Naive B cell (primary cell): ENCODE measurements around the gene FOXO1. TPM values are rescaled to one million over a fixed set of nuclear protein-coding genes. Genes with fewer than 3 reads are reported as not detected.
A peak's percentile ranks its signal among the peaks of the same experiment; 100 is the strongest.

Experiments used
- ATAC-seq, 2 donors: fragments of 150-1000 bp; cut with Tn5 transposase; 2 replicates each; pipeline ENCODE4 v1.10.0; 2021; ENCODE audit warnings: low read depth in 2 of 2, mild to moderate bottlenecking in 2 of 2, moderate library complexity in 2 of 2
- DNase-seq: peaks from one replicate; pipeline ENCODE4 v3.0.0; 2022
- H3K27ac Mint-ChIP-seq, 6 donors: one replicate each; pipeline ENCODE4 v1.8.0; 2020 to 2022; ENCODE audit warnings: mild to moderate bottlenecking in 6 of 6, mixed read lengths in 6 of 6, moderate library complexity in 5 of 6, inconsistent platforms in 2 of 6
- H3K27me3 Mint-ChIP-seq, 3 donors: one replicate each; pipeline ENCODE4 v1.8.0; 2021 to 2022; ENCODE audit warnings: mixed read lengths in 3 of 3, mild to moderate bottlenecking in 1 of 3
- H3K36me3 Mint-ChIP-seq, 2 donors: one replicate each; pipeline ENCODE4 v1.8.0; 2020 to 2022; ENCODE audit warnings: mixed read lengths in 2 of 2, inconsistent platforms in 1 of 2, mild to moderate bottlenecking in 1 of 2
- H3K4me1 Mint-ChIP-seq, 3 donors: one replicate each; pipeline ENCODE4 v1.8.0; 2020 to 2022; ENCODE audit warnings: mixed read lengths in 3 of 3, inconsistent platforms in 1 of 3, mild to moderate bottlenecking in 1 of 3, moderate library complexity in 1 of 3
- H3K4me3 Mint-ChIP-seq, 8 donors: one replicate each; pipeline ENCODE4 v1.8.0; 2020 to 2022; ENCODE audit warnings: mild to moderate bottlenecking in 8 of 8, mixed read lengths in 8 of 8, moderate library complexity in 8 of 8, inconsistent platforms in 2 of 8
- H3K9me3 Mint-ChIP-seq, 7 donors: one replicate each; pipeline ENCODE4 v1.8.0; 2020 to 2022; ENCODE audit warnings: mixed read lengths in 7 of 7, mild to moderate bottlenecking in 5 of 7, inconsistent platforms in 2 of 7, moderate library complexity in 1 of 7
- polyA plus RNA-seq, 6 donors: library from polyadenylated mRNA; unstranded; fragments of 300-500 nt; fragmentation: Illumina TruSeq; gene quantifications; one replicate each; pipeline ENCODE4 v1.2.3, GENCODE V29; 2021; ENCODE audit warnings: low read depth in 6 of 6

The FOXO1 gene
- polyA plus RNA-seq, 6 donors from 2014 or later, result 70.3 to 174 (median 117) TPM

GRCh38 chr13:40605573-40605972 is 60.9 kb downstream of the FOXO1 start:
- no peak for DNase-seq
- no peaks in the 10 kb centered on the region for H3K27me3 Mint-ChIP-seq
- H3K9me3 Mint-ChIP-seq, result no peaks in the 10 kb centered on the region
- peaks cover 61 to 90% (median 65%) of the 10 kb centered on the region in 3 donors for H3K4me1 Mint-ChIP-seq
- H3K27ac Mint-ChIP-seq, result peak overlapping the region; percentile 1 to 93 (median 68)
- peak overlapping the region in 4 of 8 donors; percentile 2 to 68 (median 44) for H3K4me3 Mint-ChIP-seq
- ATAC-seq, result no peak
- peaks cover 0 to 17% of the 10 kb centered on the region in 2 donors for H3K36me3 Mint-ChIP-seq

DNA sequence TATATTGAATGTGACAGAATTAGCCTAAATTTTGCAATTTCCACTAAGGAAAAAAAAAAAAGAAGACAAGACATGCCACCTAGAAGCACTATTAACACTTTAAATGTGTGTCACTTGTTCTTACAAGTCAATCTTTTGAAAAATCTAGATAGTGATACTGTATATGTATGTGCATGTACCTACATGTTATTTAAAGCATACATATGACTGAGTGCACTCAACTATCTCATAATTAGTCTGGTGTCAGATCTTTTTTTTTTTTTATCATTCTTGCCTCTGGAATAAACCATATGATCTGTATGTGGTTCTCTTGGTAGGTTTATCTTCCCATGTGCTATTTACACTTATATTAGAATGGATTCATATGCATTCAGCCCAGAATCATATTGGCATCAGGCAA is 62.3 kb downstream of the FOXO1 start:
- Mint-ChIP-seq H3K4me1 (peaks cover 70 to 92% (median 78%) of the 10 kb centered on the region in 3 donors), H3K9me3 (no peaks in the 10 kb centered on the region), H3K36me3 (peaks cover 0 to 21% of the 10 kb centered on the region in 2 donors), H3K27me3 (no peaks in the 10 kb centered on the region), H3K27ac (peak overlapping the region in 5 of 6 donors; percentile 29 to 75 (median 48)), H3K4me3 (peak overlapping the region in 5 of 8 donors; percentile 7 to 45 (median 27))
- ATAC-seq (no peak), DNase-seq (no peak)

- H3K27ac Mint-ChIP-seq, result peak overlapping the region in 5 of 6 donors; percentile 84 to 95 (median 91)
- H3K27me3 Mint-ChIP-seq, result no peaks in the 10 kb centered on the region
- peaks cover 75 to 93% (median 81%) of the 10 kb centered on the region in 3 donors for H3K4me1 Mint-ChIP-seq
- no peak for ATAC-seq
- H3K4me3 Mint-ChIP-seq, result peak overlapping the region in 7 of 8 donors; percentile 4 to 82 (median 75)
- peaks cover 0 to 8% of the 10 kb centered on the region in 2 donors for H3K36me3 Mint-ChIP-seq
- no peak for DNase-seq
- H3K9me3 Mint-ChIP-seq, result no peaks in the 10 kb centered on the region
Observed at GRCh38 chr13:40600149-40600751, 66.2 kb downstream of the FOXO1 start.

DNA sequence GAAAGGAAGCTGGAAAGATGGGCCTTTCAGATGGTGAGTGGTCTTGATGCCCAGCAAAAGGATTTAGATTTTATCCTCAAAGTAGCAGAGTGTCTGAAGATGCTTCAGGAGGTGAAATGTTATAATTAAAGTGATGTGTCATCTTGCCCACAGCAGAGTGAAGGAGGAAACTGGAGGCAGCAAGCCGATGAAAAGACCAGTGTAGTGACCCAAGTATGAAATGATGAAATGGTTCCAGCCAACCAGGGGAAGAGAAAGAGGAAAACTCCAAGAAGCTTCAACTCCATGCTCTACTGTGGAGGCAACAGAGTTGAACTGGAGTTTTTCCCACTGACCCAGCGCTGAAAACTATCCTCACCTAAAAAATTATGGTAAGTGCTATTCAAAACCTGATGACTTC is 66.7 kb downstream of the FOXO1 start:
- ATAC-seq, result no peak

DNA sequence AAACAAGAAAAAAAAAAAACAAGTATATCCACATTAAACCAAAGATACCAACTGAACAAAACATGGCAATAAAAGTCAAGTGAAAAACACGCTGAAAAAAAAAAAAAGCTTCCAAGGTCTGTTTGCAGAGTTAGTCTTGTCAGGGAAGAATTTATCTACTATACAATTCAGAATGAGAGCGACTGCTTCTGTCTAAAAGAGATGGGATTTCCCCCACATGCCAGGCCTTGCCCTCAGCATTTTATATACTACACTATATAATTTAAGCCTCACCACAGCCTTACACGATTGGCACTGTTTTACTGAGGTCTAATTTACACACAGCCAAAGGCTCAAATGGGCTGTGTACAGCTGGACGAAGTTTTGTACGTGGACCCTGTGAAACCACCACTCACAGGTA is 67.3 kb downstream of the FOXO1 start:
- ATAC-seq (peak; percentile 32 to 36), DNase-seq (no peak)
- Mint-ChIP-seq H3K4me1 (peaks cover 77 to 95% (median 86%) of the 10 kb centered on the region in 3 donors), H3K4me3 (peak overlapping the region in 7 of 8 donors; percentile 18 to 82 (median 75)), H3K36me3 (peaks cover 0 to 8% of the 10 kb centered on the region in 2 donors), H3K27me3 (no peaks in the 10 kb centered on the region), H3K9me3 (no peaks in the 10 kb centered on the region), H3K27ac (peak overlapping the region in 5 of 6 donors; percentile 84 to 95 (median 92))

More for the DNA sequence above, 66.7 kb downstream of the FOXO1 start:
- Mint-ChIP-seq H3K27ac (peak overlapping the region; percentile 86 to 95 (median 92)), H3K36me3 (peaks cover 0 to 8% of the 10 kb centered on the region in 2 donors), H3K4me1 (peaks cover 77 to 95% (median 84%) of the 10 kb centered on the region in 3 donors), H3K9me3 (no peaks in the 10 kb centered on the region), H3K4me3 (peak overlapping the region; percentile 4 to 82 (median 66)), H3K27me3 (no peaks in the 10 kb centered on the region)
- no peak for DNase-seq

DNA sequence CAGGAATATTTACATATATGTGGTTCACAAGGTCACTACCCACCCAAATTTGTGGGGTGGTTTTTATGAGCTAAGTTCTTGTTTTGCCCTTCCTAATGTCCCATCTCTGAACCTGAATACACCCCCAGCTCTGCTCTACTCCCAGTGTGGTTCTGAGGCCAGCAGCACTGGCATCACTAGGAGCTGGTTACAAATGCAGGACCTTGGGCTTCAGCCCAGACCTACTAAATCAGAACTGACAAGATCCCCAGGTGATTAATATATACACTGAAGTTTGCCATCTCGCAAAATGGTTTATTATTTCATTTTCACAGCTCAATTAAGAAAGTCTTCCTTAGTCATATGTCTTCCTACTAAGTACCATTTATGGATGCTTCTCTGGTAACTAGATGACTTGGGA is 67.9 kb downstream of the FOXO1 start:
- H3K27me3 Mint-ChIP-seq, result no peaks in the 10 kb centered on the region
- DNase-seq (no peak), ATAC-seq (no peak)
- peaks cover 77 to 96% (median 86%) of the 10 kb centered on the region in 3 donors for H3K4me1 Mint-ChIP-seq
- no peaks in the 10 kb centered on the region for H3K9me3 Mint-ChIP-seq
- peak overlapping the region; percentile 84 to 95 (median 92) for H3K27ac Mint-ChIP-seq
- peak overlapping the region; percentile 16 to 85 (median 64) for H3K4me3 Mint-ChIP-seq
- peaks cover 0 to 8% of the 10 kb centered on the region in 2 donors for H3K36me3 Mint-ChIP-seq

GRCh38 chr13:40597735-40598365 is 68.6 kb downstream of the FOXO1 start:
- DNase-seq, result no peak
- Mint-ChIP-seq H3K4me1 (peaks cover 77 to 96% (median 86%) of the 10 kb centered on the region in 3 donors), H3K27me3 (no peaks in the 10 kb centered on the region), H3K27ac (peak overlapping the region; percentile 84 to 95 (median 92)), H3K9me3 (no peaks in the 10 kb centered on the region), H3K4me3 (peak overlapping the region; percentile 16 to 85 (median 75)), H3K36me3 (peaks cover 0 to 8% of the 10 kb centered on the region in 2 donors)
- peak in 1 of 2 donors; percentile 8 for ATAC-seq

DNA sequence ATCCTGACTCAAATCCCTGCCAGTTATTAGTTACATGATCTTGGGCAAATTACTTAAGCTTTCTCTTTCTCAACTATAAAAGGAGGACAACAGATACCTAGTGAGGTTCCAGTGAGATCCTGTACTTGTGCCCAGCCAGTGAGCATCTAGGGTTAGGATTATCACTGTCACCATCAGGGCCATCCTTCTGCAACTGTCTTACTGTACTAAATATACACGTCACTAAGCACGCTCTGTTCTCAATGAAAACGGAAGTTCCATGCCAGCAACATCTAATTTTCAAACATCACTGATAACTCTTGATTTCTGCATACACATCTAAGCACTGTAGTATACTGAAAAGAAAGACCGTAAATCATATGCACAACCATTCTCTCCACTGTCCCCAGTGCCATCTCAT is 70.0 kb downstream of the FOXO1 start:
- Mint-ChIP-seq H3K27ac (peak overlapping the region; percentile 63 to 94 (median 90)), H3K4me3 (peak overlapping the region; percentile 1 to 85 (median 66)), H3K36me3 (peaks cover 0 to 8% of the 10 kb centered on the region in 2 donors), H3K4me1 (peaks cover 81 to 97% (median 89%) of the 10 kb centered on the region in 3 donors), H3K9me3 (no peaks in the 10 kb centered on the region), H3K27me3 (no peaks in the 10 kb centered on the region)
- peak; percentile 72 to 78 for ATAC-seq
- DNase-seq, result peak; percentile 31

GRCh38 chr13:40595693-40596092 is 70.7 kb downstream of the FOXO1 start:
- peak overlapping the region; percentile 15 to 85 (median 70) for H3K4me3 Mint-ChIP-seq
- DNase-seq (no peak), ATAC-seq (no peak)
- H3K27me3 Mint-ChIP-seq, result no peaks in the 10 kb centered on the region
- peak overlapping the region; percentile 87 to 94 (median 92) for H3K27ac Mint-ChIP-seq
- no peaks in the 10 kb centered on the region for H3K9me3 Mint-ChIP-seq
- H3K4me1 Mint-ChIP-seq, result peaks cover 89 to 98% (median 97%) of the 10 kb centered on the region in 3 donors
- H3K36me3 Mint-ChIP-seq, result peaks cover 0 to 8% of the 10 kb centered on the region in 2 donors

GRCh38 chr13:40592035-40592434 is 74.4 kb downstream of the FOXO1 start:
- H3K4me3 Mint-ChIP-seq, result peak overlapping the region; percentile 46 to 88 (median 70)
- H3K9me3 Mint-ChIP-seq, result no peaks in the 10 kb centered on the region

DNA sequence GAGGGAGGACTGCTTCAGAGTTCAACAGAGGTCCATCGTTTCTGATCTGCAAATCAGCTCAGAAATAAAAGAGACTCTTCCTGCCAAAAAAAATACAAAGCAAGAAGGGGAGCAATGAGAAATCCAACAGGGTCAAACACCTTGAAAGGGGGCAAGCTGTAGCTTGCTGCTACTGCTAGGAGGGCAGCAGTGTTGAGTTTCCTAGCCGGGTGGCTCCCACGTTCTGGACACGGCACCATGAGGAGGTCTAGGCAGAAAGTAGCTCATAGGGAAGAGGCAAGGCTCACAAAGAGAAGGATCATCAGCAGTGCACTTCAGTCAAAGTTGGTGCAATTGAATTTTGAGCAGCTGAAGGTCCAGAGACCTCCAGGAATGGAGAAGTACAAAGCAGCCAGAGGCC is 75.3 kb downstream of the FOXO1 start:
- no peaks in the 10 kb centered on the region for H3K27me3 Mint-ChIP-seq
- peak overlapping the region; percentile 66 to 91 (median 84) for H3K4me3 Mint-ChIP-seq
- H3K27ac Mint-ChIP-seq, result peak overlapping the region; percentile 31 to 97 (median 94)
- H3K9me3 Mint-ChIP-seq, result no peaks in the 10 kb centered on the region
- no peak for ATAC-seq
- no peak for DNase-seq
- H3K36me3 Mint-ChIP-seq, result no peaks in the 10 kb centered on the region
- H3K4me1 Mint-ChIP-seq, result peaks cover 90 to 100% (median 98%) of the 10 kb centered on the region in 3 donors

More at GRCh38 chr13:40592035-40592434, 74.4 kb downstream of the FOXO1 start:
- peak overlapping the region; percentile 69 to 97 (median 90) for H3K27ac Mint-ChIP-seq
- peaks cover 90 to 100% (median 98%) of the 10 kb centered on the region in 3 donors for H3K4me1 Mint-ChIP-seq
- ATAC-seq (no peak), DNase-seq (no peak)
- H3K36me3 Mint-ChIP-seq, result no peaks in the 10 kb centered on the region
- no peaks in the 10 kb centered on the region for H3K27me3 Mint-ChIP-seq

DNA sequence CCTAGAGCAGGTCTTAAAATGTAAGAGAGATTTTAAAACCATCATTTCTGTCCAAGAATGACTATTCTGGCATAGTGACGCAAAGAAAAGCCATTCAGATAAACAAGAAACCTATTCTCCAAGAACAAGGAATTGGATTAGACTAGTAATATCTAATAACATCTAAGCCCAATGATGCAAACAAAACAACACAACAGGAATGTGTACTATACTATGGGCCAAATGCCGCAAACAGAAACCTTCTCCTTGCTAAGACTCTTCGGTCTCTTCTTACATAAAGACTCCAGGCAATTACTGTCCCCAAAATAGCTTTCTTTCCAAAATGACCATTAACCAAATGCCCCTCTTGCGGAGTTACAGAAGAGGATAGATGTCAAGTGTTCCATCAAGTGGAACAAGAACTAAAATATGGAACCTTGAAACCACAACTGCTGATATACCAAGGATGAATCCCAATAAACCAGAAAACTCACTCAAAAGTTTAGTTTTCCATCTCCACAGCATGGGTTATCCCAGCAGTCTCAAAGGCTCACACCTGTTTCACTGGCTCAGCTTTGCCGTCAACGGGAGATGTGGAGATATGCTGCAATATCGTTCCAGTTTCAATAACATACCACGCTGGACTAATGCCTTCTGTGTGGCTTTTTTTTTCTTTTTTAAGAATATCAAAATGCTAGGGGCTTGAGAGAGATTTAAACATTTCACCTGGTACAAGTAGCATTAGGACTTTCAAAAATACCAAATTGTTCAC is 76.2 kb downstream of the FOXO1 start:
- H3K27ac Mint-ChIP-seq, result peak overlapping the region; percentile 89 to 97 (median 96)
- peak overlapping the region; percentile 66 to 91 (median 84) for H3K4me3 Mint-ChIP-seq
- DNase-seq (no peak), ATAC-seq (no peak)
- H3K27me3 Mint-ChIP-seq, result no peaks in the 10 kb centered on the region
- peaks cover 86 to 98% (median 97%) of the 10 kb centered on the region in 3 donors for H3K4me1 Mint-ChIP-seq
- no peaks in the 10 kb centered on the region for H3K9me3 Mint-ChIP-seq
- H3K36me3 Mint-ChIP-seq, result no peaks in the 10 kb centered on the region
